Thyroid gland (tissue), 4 donors: ENCODE results near the gene SCN1A. TPM values are rescaled to one million over a fixed set of nuclear protein-coding genes. Genes with fewer than 3 reads are reported as not detected.

ENCODE experiments used
- DNase-seq, 2 donors: peaks; one replicate each; pipeline ENCODE4 v3.0.0-alpha.2; 2019
- H3K27ac ChIP-seq, 3 donors: fragments of 200-600 bp; sonication (generic); 1 replicate in 2 of 3; 2 replicates in 1 of 3; pipeline ENCODE4 v1.5.1; 2016 to 2019; ENCODE audit warnings: mild to moderate bottlenecking in 1 of 3, moderate library complexity in 1 of 3
- H3K27me3 ChIP-seq: fragments of 200-600 bp; sonication (generic); one replicate; pipeline ENCODE4 v1.5.1; 2019
- H3K36me3 ChIP-seq, 2 donors: fragments of 200-600 bp; sonication (generic); one replicate each; pipeline ENCODE4 v1.5.1; 2016 to 2019
- H3K4me1 ChIP-seq, 2 donors: fragments of 200-600 bp; sonication (generic); one replicate each; pipeline ENCODE4 v1.5.1; 2017 to 2019
- H3K4me3 ChIP-seq, 3 donors: fragments of 200-600 bp; sonication (generic); replicated peaks in 1 of 3; 1 replicate in 2 of 3; 2 replicates in 1 of 3; pipeline ENCODE4 v1.5.1; 2016; ENCODE audit warnings: mild to moderate bottlenecking in 1 of 3
- H3K9me3 ChIP-seq: fragments of 200-600 bp; sonication (generic); one replicate; pipeline ENCODE4 v1.5.1; 2017
- CTCF ChIP-seq, 6 experiments: fragments of 200-600 bp in 3 of 6; fragments of 450-650 bp in 3 of 6; sonication (generic) in 3 of 6; IDR thresholded peaks; one replicate each; pipeline ENCODE4 v1.5.1; 2016 to 2019; ENCODE audit warnings: antibody characterized with exemption in 6 of 6, mild to moderate bottlenecking in 2 of 6, inconsistent platforms in 1 of 6, moderate library complexity in 1 of 6
- POLR2A ChIP-seq, 2 donors: fragments of 450-650 bp; IDR thresholded peaks; one replicate each; pipeline ENCODE4 v1.6.1; 2017; ENCODE audit warnings: antibody characterized with exemption in 2 of 2, mild to moderate bottlenecking in 2 of 2, moderate library complexity in 1 of 2
- WGBS, 2 donors: methylation state at CpG; one replicate each; pipeline ENCODE4 v1.1.5; 2017; 5-methylcytosine and 5-hydroxymethylcytosine counted together
- intact Hi-C: fragments of 100-400 bp; cut with DNase I; formaldehyde crosslinking; loops from one replicate; pipeline ENCODE4 v1.15.1; 2023
- total RNA-seq, 4 donors: library from RNA; depleted of rRNA; stranded (reverse); fragments of >200 nt; gene quantifications; one replicate each; pipeline ENCODE4 v1.2.3, GENCODE V29; 2016

SCN1A gene
- total RNA-seq, 4 donors from 2014 or later, result not detected

DNA sequence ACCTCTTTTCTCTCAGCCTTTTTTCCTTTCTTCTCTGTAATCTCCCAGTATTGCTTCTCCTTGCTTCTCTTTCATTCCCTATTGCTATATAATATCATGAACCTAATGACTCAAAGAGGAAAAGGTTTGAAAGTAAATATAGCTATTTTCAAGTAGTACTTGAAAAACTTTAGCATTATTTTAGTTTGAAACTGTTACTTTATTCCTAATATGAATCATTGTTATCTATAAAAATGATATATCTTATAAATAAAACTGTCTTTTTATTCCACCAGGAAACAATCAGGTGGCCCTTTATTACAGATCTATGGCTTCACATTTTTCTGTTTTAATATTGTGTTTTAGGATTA, 311 bp upstream of the SCN1A start:
- H3K4me1 ChIP-seq, result no peaks in the 10 kb centered on the region
- H3K9me3 ChIP-seq, result no peaks in the 10 kb centered on the region
- no peak overlapping the region for H3K4me3 ChIP-seq
- intact Hi-C loops, result loop anchor here (10.0 kb wide), 1 partner anchor 173 kb away; the partner anchor contains the start of gene TTC21B
- DNase-seq, result no peak
- TF ChIP-seq POLR2A (IDR thresholded peaks at IDR 0.05) (no peak), CTCF (IDR thresholded peaks at IDR 0.05) (peak in 1 of 6 experiments; percentile 1)
- H3K27ac ChIP-seq, result no peak overlapping the region
- H3K27me3 ChIP-seq, result no peaks in the 10 kb centered on the region
- no peaks in the 10 kb centered on the region for H3K36me3 ChIP-seq

GRCh38 chr2:166126007-166126639, 1.7 kb downstream of the SCN1A start:
- Histone ChIP-seq H3K27ac (no peak overlapping the region), H3K4me1 (no peaks in the 10 kb centered on the region), H3K27me3 (no peaks in the 10 kb centered on the region), H3K4me3 (no peak overlapping the region), H3K9me3 (no peaks in the 10 kb centered on the region), H3K36me3 (no peaks in the 10 kb centered on the region)
- 76 to 79% methylated on average over 6 of the region's 6 CpGs for WGBS, 2 donors
- intact Hi-C loops, result loop anchor here (10.0 kb wide), 1 partner anchor 171 kb away; the partner anchor contains the start of gene TTC21B
- no peak for TF ChIP-seq CTCF (IDR thresholded peaks at IDR 0.05)
- TF ChIP-seq POLR2A (IDR thresholded peaks at IDR 0.05), result no peak
- no peak for DNase-seq

- Histone ChIP-seq H3K4me3 (no peak overlapping the region), H3K9me3 (no peaks in the 10 kb centered on the region), H3K27ac (no peak overlapping the region), H3K27me3 (no peaks in the 10 kb centered on the region), H3K36me3 (no peaks in the 10 kb centered on the region), H3K4me1 (no peaks in the 10 kb centered on the region)
- WGBS, 2 donors, result 79 to 90% methylated on average over 2 of the region's 2 CpGs
- intact Hi-C loops, result loop anchor here (10.0 kb wide), 1 partner anchor 171 kb away; the partner anchor contains the start of gene TTC21B
- no peak for DNase-seq
- no peak for TF ChIP-seq POLR2A (IDR thresholded peaks at IDR 0.05)
- TF ChIP-seq CTCF (IDR thresholded peaks at IDR 0.05), result no peak
Measured at GRCh38 chr2:166125557-166125956, 2.3 kb downstream of the SCN1A start.

DNA sequence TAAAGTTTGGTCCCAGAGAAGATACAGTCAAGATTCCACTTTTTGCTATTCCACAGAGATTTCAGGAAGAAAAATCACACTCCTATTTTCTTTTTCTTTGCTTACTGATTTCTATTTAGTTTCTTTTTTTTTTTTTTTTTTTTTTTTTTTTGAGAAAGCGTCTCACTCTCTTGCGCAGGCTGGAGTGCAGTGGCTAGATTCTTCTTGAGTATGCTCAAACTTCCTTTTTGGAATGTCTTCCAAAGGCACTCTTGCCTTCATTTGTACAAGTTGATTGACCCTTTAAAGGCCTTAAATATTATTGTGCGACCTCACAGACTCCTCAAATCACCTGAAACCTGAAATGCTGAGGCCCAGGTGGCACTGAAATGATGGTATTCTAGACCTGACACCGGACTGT, 9.6 kb downstream of the SCN1A start:
- TF ChIP-seq POLR2A (IDR thresholded peaks at IDR 0.05), result no peak
- no peak for TF ChIP-seq CTCF (IDR thresholded peaks at IDR 0.05)
- H3K4me3 ChIP-seq, result no peak overlapping the region
- intact Hi-C loops, result no loop called here
- H3K4me1 ChIP-seq, result no peaks in the 10 kb centered on the region
- no peak overlapping the region for H3K27ac ChIP-seq
- H3K9me3 ChIP-seq, result no peaks in the 10 kb centered on the region
- no peak for DNase-seq
- no peaks in the 10 kb centered on the region for H3K27me3 ChIP-seq
- no peaks in the 10 kb centered on the region for H3K36me3 ChIP-seq
- 70 to 80% methylated on average over 4 of the region's 4 CpGs for WGBS, 2 donors

GRCh38 chr2:166117491-166117890, 10.3 kb downstream of the SCN1A start:
- no peak for DNase-seq
- intact Hi-C loops, result no loop called here
- WGBS, 2 donors, result 91 to 93% methylated on average over 6 of the region's 6 CpGs

More at GRCh38 chr2:166117491-166117890, 10.3 kb downstream of the SCN1A start:
- H3K27me3 ChIP-seq, result no peaks in the 10 kb centered on the region
- TF ChIP-seq POLR2A (IDR thresholded peaks at IDR 0.05) (no peak), CTCF (IDR thresholded peaks at IDR 0.05) (no peak)
- H3K4me3 ChIP-seq, result no peak overlapping the region
- H3K4me1 ChIP-seq, result no peaks in the 10 kb centered on the region
- no peaks in the 10 kb centered on the region for H3K9me3 ChIP-seq
- H3K36me3 ChIP-seq, result no peaks in the 10 kb centered on the region
- H3K27ac ChIP-seq, result no peak overlapping the region
